Measurements from ENCODE around the gene PARM1.

- TF ChIP-seq, protein P1, sequence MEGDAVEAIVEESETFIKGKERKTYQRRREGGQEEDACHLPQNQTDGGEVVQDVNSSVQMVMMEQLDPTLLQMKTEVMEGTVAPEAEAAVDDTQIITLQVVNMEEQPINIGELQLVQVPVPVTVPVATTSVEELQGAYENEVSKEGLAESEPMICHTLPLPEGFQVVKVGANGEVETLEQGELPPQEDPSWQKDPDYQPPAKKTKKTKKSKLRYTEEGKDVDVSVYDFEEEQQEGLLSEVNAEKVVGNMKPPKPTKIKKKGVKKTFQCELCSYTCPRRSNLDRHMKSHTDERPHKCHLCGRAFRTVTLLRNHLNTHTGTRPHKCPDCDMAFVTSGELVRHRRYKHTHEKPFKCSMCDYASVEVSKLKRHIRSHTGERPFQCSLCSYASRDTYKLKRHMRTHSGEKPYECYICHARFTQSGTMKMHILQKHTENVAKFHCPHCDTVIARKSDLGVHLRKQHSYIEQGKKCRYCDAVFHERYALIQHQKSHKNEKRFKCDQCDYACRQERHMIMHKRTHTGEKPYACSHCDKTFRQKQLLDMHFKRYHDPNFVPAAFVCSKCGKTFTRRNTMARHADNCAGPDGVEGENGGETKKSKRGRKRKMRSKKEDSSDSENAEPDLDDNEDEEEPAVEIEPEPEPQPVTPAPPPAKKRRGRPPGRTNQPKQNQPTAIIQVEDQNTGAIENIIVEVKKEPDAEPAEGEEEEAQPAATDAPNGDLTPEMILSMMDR (IDR thresholded peaks at IDR 0.05; ENCODE audit: low read length), result no peak
- TF ChIP-seq EZH2phosphoT487 (IDR thresholded peaks at IDR 0.05; ENCODE audit: low read length), result no peak
These were observed 82.7 kb downstream of the PARM1 start for GRCh38 chr4:75015627-75016026.

Data from MM.1S (cell line).